OCI-LY7 (cell line): ENCODE results near the gene PTEN. TPM values are rescaled to one million over a fixed set of nuclear protein-coding genes. Genes with fewer than 3 reads are reported as not detected.

ENCODE experiments used
- BruUV-seq: library from RNA; stranded (reverse); fragments of 400-500 nt; replicated peaks from 2 replicates; lab custom pipeline; 2021; lab: Mats Ljungman, UMichigan
- CTCF ChIA-PET: fragments of 300-600 bp; sonication (Branson Sonifier 250); formaldehyde crosslinking; loops from one replicate; lab custom pipeline; 2022; ENCODE audit warnings: antibody characterized with exemption; ENCODE audit not compliant: unreplicated experiment; lab: Charles Lee
- POLR2A ChIA-PET: fragments of 300-600 bp; sonication (Branson Sonifier 250); formaldehyde crosslinking; loops from one replicate; lab custom pipeline; 2022; ENCODE audit warnings: antibody characterized with exemption; lab: Charles Lee
- DNase-seq: peaks from one replicate; pipeline ENCODE4 v3.0.0-alpha.2; 2015; ENCODE audit warnings: low spot score
- H2AFZ ChIP-seq: fragments of 200-600 bp; sonication (generic), shearing (Covaris generic); 2 replicates; pipeline ENCODE4 v1.6.1; 2014; ENCODE audit warnings: mild to moderate bottlenecking, antibody characterized with exemption, low read length, moderate library complexity
- H3K27ac ChIP-seq: fragments of 200-600 bp; sonication (generic); 2 replicates; pipeline ENCODE4 v1.5.1; 2014; ENCODE audit warnings: mixed run types, low read depth, mild to moderate bottlenecking, moderate library complexity, low read length, inconsistent platforms; ENCODE audit not compliant: poor library complexity, severe bottlenecking
- H3K36me3 ChIP-seq: fragments of 200-600 bp; sonication (generic); 2 replicates; pipeline ENCODE4 v1.6.1; 2014; ENCODE audit warnings: mild to moderate bottlenecking, antibody characterized with exemption, low read length, moderate library complexity, mixed read lengths; ENCODE audit not compliant: insufficient read depth
- H3K4me1 ChIP-seq: fragments of 200-600 bp; sonication (generic); 2 replicates; pipeline ENCODE4 v1.5.1; 2014; ENCODE audit warnings: mild to moderate bottlenecking, low read length; ENCODE audit not compliant: insufficient read depth, poor library complexity, severe bottlenecking
- H3K4me2 ChIP-seq: fragments of 200-600 bp; sonication (generic); 2 replicates; pipeline ENCODE4 v1.6.1; 2014; ENCODE audit warnings: mild to moderate bottlenecking, low read length
- H3K4me3 ChIP-seq: fragments of 200-600 bp; sonication (generic); 2 replicates; pipeline ENCODE4 v1.5.1; 2014; ENCODE audit warnings: mild to moderate bottlenecking, low read depth, low read length; ENCODE audit not compliant: poor library complexity, severe bottlenecking
- H3K79me2 ChIP-seq: fragments of 200-600 bp; sonication (generic); 2 replicates; pipeline ENCODE4 v1.6.1; 2016; ENCODE audit warnings: low read depth, mild to moderate bottlenecking, low read length, moderate library complexity, mixed read lengths; ENCODE audit not compliant: insufficient read depth
- H3K9me2 ChIP-seq: fragments of 200-600 bp; sonication (generic); 2 replicates; pipeline ENCODE4 v1.6.1; 2016; ENCODE audit warnings: mild to moderate bottlenecking, low read length, mixed read lengths; ENCODE audit not compliant: insufficient read depth
- H3K9me3 ChIP-seq: fragments of 200-600 bp; sonication (generic); 2 replicates; pipeline ENCODE4 v1.6.1; 2014; ENCODE audit warnings: mild to moderate bottlenecking, mixed run types, low read length, mixed read lengths
- H4K20me1 ChIP-seq: fragments of 200-600 bp; sonication (generic); 2 replicates; pipeline ENCODE4 v1.6.1; 2014; ENCODE audit warnings: mild to moderate bottlenecking, antibody characterized with exemption, low read length, moderate library complexity, mixed read lengths; ENCODE audit not compliant: insufficient read depth
- CTCF ChIP-seq: fragments of 200-600 bp; sonication (generic); conservative IDR thresholded peaks from 2 replicates; pipeline ENCODE4 v1.5.1; 2014; ENCODE audit warnings: mild to moderate bottlenecking, antibody characterized with exemption, low read length, moderate library complexity, mixed read lengths
- EZH2phosphoT487 ChIP-seq: fragments of 200-600 bp; sonication (generic); IDR thresholded peaks from 2 replicates; pipeline ENCODE4 v1.6.1; 2018; ENCODE audit warnings: low read depth, borderline replicate concordance, mild to moderate bottlenecking, mixed run types, antibody characterized with exemption, low read length, moderate library complexity, mixed read lengths
- intact Hi-C: fragments of 100-400 bp; cut with micrococcal nuclease; formaldehyde crosslinking; loops from one replicate; pipeline ENCODE4 v1.10.0; 2022; ENCODE audit not compliant: unreplicated experiment
- total RNA-seq, 2 experiments: library from RNA; depleted of rRNA in 1 of 2; stranded (reverse); fragments of >200 nt in 1 of 2; shearing (Covaris generic) in 1 of 2; gene quantifications; 2 replicates each; pipeline ENCODE4 v1.2.3, GENCODE V29; 2014 to 2022

The PTEN gene
- total RNA-seq, 2 experiments from 2014 or later, result 135 to 173 TPM

DNA sequence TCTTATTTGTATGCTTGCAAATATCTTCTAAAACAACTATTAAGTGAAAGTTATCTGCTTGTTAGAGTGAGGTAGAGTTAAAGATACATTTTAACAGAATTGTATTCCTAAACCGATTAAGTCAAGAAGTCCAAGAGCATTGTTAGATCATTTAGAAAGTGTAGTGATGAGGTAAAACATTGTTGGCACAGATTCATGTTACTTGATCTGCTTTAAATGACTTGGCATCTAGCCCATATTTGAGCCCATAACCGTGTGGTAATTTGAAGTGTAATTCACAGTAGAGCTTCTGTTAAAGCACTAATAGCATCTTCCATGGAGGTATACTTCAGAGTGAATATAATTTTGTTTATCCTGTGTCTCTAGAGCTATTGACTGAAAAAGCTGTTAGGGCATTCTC, 62.1 kb downstream of the PTEN start:
- CTCF ChIA-PET, result no interaction called here

DNA sequence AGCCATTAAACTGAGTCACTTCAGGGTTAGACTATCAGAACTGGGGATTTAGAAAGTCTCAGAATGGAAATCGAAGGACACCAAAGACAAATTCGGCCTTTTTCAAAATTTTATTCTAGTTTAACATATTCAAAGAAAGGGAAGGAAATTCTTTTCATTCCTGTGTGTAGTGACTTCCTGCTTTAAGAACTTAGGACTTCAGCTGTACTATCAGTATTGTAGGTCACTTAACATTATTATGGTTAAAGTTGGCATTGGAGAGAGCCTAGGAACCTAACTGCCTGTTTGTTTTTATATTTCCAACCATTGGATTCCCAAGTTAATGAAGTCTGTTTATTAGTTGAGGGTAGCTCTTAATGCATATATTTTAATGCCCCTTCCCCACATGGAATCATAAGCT, 63.7 kb downstream of the PTEN start:
- no peaks in the 10 kb centered on the region for H3K9me2 ChIP-seq
- intact Hi-C loops, result no loop called here
- H3K4me2 ChIP-seq, result no peak overlapping the region
- H3K4me3 ChIP-seq, result no peak overlapping the region
- no peak overlapping the region for H2AFZ ChIP-seq
- peaks cover 10% of the 10 kb centered on the region; the same call in 1 of the 2 replicates for H4K20me1 ChIP-seq
- H3K9me3 ChIP-seq, result no peaks in the 10 kb centered on the region
- peaks cover 45% of the 10 kb centered on the region for H3K4me1 ChIP-seq
- DNase-seq, result no peak
- TF ChIP-seq EZH2phosphoT487, result no peak
- no peak for TF ChIP-seq CTCF
- POLR2A ChIA-PET, result interaction anchor here (0.6 to 4.0 kb wide), 12 partner anchors 9 to 180 kb away, joined by 3 to 30 read pairs (median 4); no protein-coding TSS in a partner anchor
- BruUV-seq, result no TSS peak
- CTCF ChIA-PET, result interaction anchor here (1.1 kb wide), 1 partner anchor 16 kb away, joined by 3 read pairs; no protein-coding TSS in a partner anchor
- peaks cover 100% of the 10 kb centered on the region for H3K79me2 ChIP-seq
- H3K27ac ChIP-seq, result no peak overlapping the region
- H3K36me3 ChIP-seq, result peaks cover 98% of the 10 kb centered on the region

More for the DNA sequence above, 62.1 kb downstream of the PTEN start:
- no peak for TF ChIP-seq EZH2phosphoT487
- TF ChIP-seq CTCF, result no peak
- no peak overlapping the region for H3K4me3 ChIP-seq
- no peak for DNase-seq
- intact Hi-C loops, result no loop called here
- peaks cover 46% of the 10 kb centered on the region for H3K4me1 ChIP-seq
- no peak overlapping the region for H3K4me2 ChIP-seq
- POLR2A ChIA-PET, result interaction anchor here (0.7 to 4.0 kb wide), 11 partner anchors 9 to 300 kb away, joined by 3 to 30 read pairs (median 3); no protein-coding TSS in a partner anchor
- no peaks in the 10 kb centered on the region for H3K9me2 ChIP-seq
- peaks cover 100% of the 10 kb centered on the region for H3K79me2 ChIP-seq
- no peak overlapping the region for H3K27ac ChIP-seq
- no peaks in the 10 kb centered on the region; the same call in 1 of the 2 replicates for H3K9me3 ChIP-seq
- H2AFZ ChIP-seq, result no peak overlapping the region
- H3K36me3 ChIP-seq, result peaks cover 92% of the 10 kb centered on the region
- H4K20me1 ChIP-seq, result peaks cover 10% of the 10 kb centered on the region; the same call in 1 of the 2 replicates
- no TSS peak for BruUV-seq

GRCh38 chr10:87928996-87929395, 65.6 kb downstream of the PTEN start:
- Histone ChIP-seq H3K27ac (no peak overlapping the region), H3K4me2 (no peak overlapping the region), H3K9me2 (no peaks in the 10 kb centered on the region), H3K79me2 (peaks cover 96% of the 10 kb centered on the region), H3K36me3 (peaks cover 97% of the 10 kb centered on the region), H2AFZ (no peak overlapping the region), H3K4me1 (peaks cover 26% of the 10 kb centered on the region), H3K9me3 (0 out of 2 replicates have a peak, but pooled peaks cover under 1% of the 10 kb centered on the region), H3K4me3 (no peak overlapping the region), H4K20me1 (no peaks in the 10 kb centered on the region)
- intact Hi-C loops, result no loop called here
- BruUV-seq, result no TSS peak
- no peak for TF ChIP-seq EZH2phosphoT487
- TF ChIP-seq CTCF, result no peak
- CTCF ChIA-PET, result no interaction called here
- no peak for DNase-seq
- POLR2A ChIA-PET, result interaction anchor here (0.7 to 1.7 kb wide), 6 partner anchors 10 to 188 kb away, joined by 3 to 5 read pairs (median 3); no protein-coding TSS in a partner anchor
